ENCODE measurements around the gene FBXO4. TPM values are rescaled to one million over a fixed set of nuclear protein-coding genes. Genes with fewer than 3 reads are reported as not detected.
"Not testable (repeated sequence)": the region's sequence is repeated elsewhere in the genome, so short reads cannot be mapped to it uniquely, and the experiment has no call there.

FBXO4 gene
- total and polyA plus RNA-seq, 12 donors, result 8.7 to 17.3 (median 13.7) TPM

DNA sequence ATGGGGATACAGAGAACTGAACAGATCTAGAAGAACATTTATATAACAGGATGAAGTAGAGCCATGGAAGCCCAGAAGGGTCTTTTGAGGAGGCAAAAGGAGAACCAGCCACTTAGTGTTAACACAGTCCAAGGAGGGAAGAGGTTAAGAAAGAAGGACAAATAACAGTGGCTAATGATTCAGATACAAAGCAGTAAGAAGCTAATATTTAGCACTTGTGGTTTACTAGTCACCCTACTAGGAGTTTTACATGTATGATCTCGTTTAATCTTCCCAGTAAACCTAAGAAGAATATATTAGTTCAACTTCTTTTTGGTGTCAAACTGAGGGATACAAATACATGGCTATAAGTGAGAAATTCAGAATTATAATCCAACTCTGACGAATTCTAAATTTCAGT is 7.7 kb downstream of the FBXO4 start:
- no peaks in the 10 kb centered on the region for H3K4me1 ChIP-seq (replicated peaks in 1 of 2)
- H3K27ac ChIP-seq, result no peak overlapping the region
- H3K9me3 ChIP-seq (replicated peaks in 1 of 3), result no peaks in the 10 kb centered on the region
- WGBS, 4 donors, result 86 to 99% (median 90%) methylated on average over 2 of the region's 2 CpGs
- H3K27me3 ChIP-seq, result no peaks in the 10 kb centered on the region
- intact Hi-C loops (cut with DNase I), result loop anchor here in 1 of 2 donors (5.0 kb wide), 1 partner anchor 70 kb away; no protein-coding TSS in a partner anchor
- TF ChIP-seq, protein P1, sequence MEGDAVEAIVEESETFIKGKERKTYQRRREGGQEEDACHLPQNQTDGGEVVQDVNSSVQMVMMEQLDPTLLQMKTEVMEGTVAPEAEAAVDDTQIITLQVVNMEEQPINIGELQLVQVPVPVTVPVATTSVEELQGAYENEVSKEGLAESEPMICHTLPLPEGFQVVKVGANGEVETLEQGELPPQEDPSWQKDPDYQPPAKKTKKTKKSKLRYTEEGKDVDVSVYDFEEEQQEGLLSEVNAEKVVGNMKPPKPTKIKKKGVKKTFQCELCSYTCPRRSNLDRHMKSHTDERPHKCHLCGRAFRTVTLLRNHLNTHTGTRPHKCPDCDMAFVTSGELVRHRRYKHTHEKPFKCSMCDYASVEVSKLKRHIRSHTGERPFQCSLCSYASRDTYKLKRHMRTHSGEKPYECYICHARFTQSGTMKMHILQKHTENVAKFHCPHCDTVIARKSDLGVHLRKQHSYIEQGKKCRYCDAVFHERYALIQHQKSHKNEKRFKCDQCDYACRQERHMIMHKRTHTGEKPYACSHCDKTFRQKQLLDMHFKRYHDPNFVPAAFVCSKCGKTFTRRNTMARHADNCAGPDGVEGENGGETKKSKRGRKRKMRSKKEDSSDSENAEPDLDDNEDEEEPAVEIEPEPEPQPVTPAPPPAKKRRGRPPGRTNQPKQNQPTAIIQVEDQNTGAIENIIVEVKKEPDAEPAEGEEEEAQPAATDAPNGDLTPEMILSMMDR (IDR thresholded peaks at IDR 0.05), result no peak
- no peak for TF ChIP-seq POLR2A (IDR thresholded peaks at IDR 0.05)
- no peak for DNase-seq
- peaks cover 0 to 9% of the 10 kb centered on the region in 2 donors for H3K36me3 ChIP-seq (replicated peaks in 1 of 2)
- no peak overlapping the region for H3K4me3 ChIP-seq

DNA sequence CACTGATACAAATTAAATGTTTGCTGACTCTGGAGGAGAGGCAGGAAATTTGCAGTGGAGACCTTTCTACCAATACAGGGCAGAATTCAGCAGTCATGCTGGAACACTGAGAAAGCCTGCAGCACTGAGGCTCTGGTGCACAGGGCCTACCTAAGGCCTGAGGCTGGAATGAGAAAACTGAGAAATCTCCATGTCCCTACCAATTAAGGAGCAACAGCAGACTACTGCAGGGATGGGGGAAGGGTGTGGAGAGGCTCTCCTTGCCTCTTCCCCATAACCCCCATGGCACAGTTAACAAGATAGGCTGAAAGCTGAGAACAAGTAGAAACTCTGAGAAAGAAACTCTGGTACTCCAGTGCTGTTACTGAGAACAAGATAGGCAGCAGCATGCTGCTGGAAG is 10.5 kb downstream of the FBXO4 start:
- no peak for DNase-seq
- peaks cover 0 to 9% of the 10 kb centered on the region in 2 donors for H3K36me3 ChIP-seq (replicated peaks in 1 of 2)
- H3K9me3 ChIP-seq (replicated peaks in 1 of 3), result no peaks in the 10 kb centered on the region
- intact Hi-C loops (cut with DNase I), result no loop called here
- no peak overlapping the region for H3K27ac ChIP-seq
- no peaks in the 10 kb centered on the region for H3K27me3 ChIP-seq
- no peaks in the 10 kb centered on the region for H3K4me1 ChIP-seq (replicated peaks in 1 of 2)
- no peak overlapping the region for H3K4me3 ChIP-seq
- TF ChIP-seq POLR2A (IDR thresholded peaks at IDR 0.05), result no peak
- TF ChIP-seq, protein P1 (IDR thresholded peaks at IDR 0.05), result no peak

DNA sequence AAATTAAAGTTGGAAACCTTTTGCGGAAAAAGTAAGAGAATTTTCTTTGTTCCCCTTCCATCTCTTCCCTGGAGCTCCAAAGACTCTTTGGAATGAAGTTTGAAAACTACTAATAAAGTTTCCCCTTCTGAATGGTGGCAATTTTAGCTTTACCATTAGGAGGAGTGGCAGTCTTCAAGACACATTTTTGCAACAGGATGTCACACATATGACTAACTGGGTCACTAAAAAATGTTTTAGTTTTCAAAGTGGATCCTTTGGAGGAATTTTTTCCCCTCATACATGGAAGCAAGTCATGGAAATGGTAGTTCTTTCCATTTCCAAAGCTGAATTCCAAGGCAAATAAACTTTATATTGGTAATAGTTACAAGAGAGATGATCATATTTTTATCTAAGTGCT is 15.6 kb downstream of the FBXO4 start:
- no peaks in the 10 kb centered on the region for H3K4me1 ChIP-seq (replicated peaks in 1 of 2)
- no peak overlapping the region for H3K4me3 ChIP-seq
- no peaks in the 10 kb centered on the region for H3K36me3 ChIP-seq (replicated peaks in 1 of 2)
- no peaks in the 10 kb centered on the region for H3K27me3 ChIP-seq
- H3K9me3 ChIP-seq (replicated peaks in 1 of 3), result no peaks in the 10 kb centered on the region
- intact Hi-C loops (cut with DNase I), result no loop called here
- DNase-seq, result no peak
- TF ChIP-seq POLR2A (IDR thresholded peaks at IDR 0.05), result no peak
- TF ChIP-seq, protein P1 (IDR thresholded peaks at IDR 0.05), result no peak
- WGBS, 4 donors, result 95 to 100% (median 97%) methylated on average over 1 of the region's 1 CpG
- H3K27ac ChIP-seq, result no peak overlapping the region

- H3K4me1 ChIP-seq (replicated peaks in 1 of 2); H3K36me3 ChIP-seq (replicated peaks in 1 of 2); H3K27me3 ChIP-seq; DNase-seq; H3K9me3 ChIP-seq (replicated peaks in 1 of 3); intact Hi-C loops (cut with DNase I); H3K27ac ChIP-seq; H3K4me3 ChIP-seq: not testable (repeated sequence)
- 89 to 95% (median 92%) methylated on average over 7 of the region's 7 CpGs for WGBS, 4 donors
Measured at GRCh38 chr5:41945332-41945955, 20.4 kb downstream of the FBXO4 start.

DNA sequence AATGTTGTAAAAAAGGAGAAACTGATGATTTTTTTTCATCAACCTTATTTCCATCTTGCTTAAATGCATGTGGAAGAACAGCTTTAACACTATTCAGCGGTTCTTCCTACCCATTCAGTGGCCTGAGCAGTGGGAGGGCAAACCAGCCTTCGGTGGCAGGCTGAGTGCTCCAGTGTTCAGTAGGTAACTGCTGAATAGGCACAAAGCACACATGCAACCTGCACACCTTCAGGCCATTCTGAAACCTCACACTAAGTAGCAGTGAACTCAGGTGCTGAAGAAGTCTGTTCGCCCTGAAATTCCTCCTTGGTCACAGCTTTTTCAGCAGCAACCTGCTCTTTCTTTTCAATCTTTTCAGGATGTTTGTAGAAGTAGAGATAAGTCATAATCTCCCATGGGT is 26.1 kb downstream of the FBXO4 start:
- Histone ChIP-seq H3K4me3 (no peak overlapping the region), H3K4me1 (replicated peaks in 1 of 2) (no peaks in the 10 kb centered on the region), H3K27me3 (no peaks in the 10 kb centered on the region), H3K27ac (no peak overlapping the region), H3K36me3 (replicated peaks in 1 of 2) (no peaks in the 10 kb centered on the region), H3K9me3 (replicated peaks in 1 of 3) (no peaks in the 10 kb centered on the region)
- no peak for TF ChIP-seq POLR2A (IDR thresholded peaks at IDR 0.05)
- TF ChIP-seq, protein P1 (IDR thresholded peaks at IDR 0.05), result no peak
- intact Hi-C loops (cut with DNase I), result no loop called here
- 75 to 94% (median 84%) methylated on average over 3 of the region's 3 CpGs for WGBS, 4 donors
- no peak for DNase-seq
